GM13976 (cell line): ENCODE results near the gene AMDHD2.
"Not testable (repeated sequence)": the region's sequence is repeated elsewhere in the genome, so short reads cannot be mapped to it uniquely, and the experiment has no call there.

Source experiments
- DNase-seq: peaks from one replicate; pipeline ENCODE4 v3.0.0; 2012; ENCODE audit warnings: low spot score
- CTCF ChIP-seq: IDR thresholded peaks from 2 replicates; pipeline ENCODE4 v1.5.1; 2012; ENCODE audit warnings: borderline replicate concordance, mild to moderate bottlenecking; ENCODE audit not compliant: insufficient read depth; ENCODE audit errors: extremely low read depth, missing control alignments, control extremely low read depth
- in situ Hi-C: fragments of 300-500 bp; cut with MboI; formaldehyde crosslinking; loops from one replicate; pipeline ENCODE4 v1.12.0; 2022; ENCODE audit warnings: low sequenced_read_pairs, mixed read lengths, inconsistent platforms; ENCODE audit not compliant: unreplicated experiment

The AMDHD2 gene

GRCh38 chr16:2560798-2561133 lies 40.6 kb downstream of the AMDHD2 start:
- TF ChIP-seq CTCF, result peak; percentile 53
- DNase-seq, in situ Hi-C loops: not testable (repeated sequence)

GRCh38 chr16:2567506-2567905 lies 47.3 kb downstream of the AMDHD2 start:
- in situ Hi-C loops, DNase-seq: not testable (repeated sequence)

DNA sequence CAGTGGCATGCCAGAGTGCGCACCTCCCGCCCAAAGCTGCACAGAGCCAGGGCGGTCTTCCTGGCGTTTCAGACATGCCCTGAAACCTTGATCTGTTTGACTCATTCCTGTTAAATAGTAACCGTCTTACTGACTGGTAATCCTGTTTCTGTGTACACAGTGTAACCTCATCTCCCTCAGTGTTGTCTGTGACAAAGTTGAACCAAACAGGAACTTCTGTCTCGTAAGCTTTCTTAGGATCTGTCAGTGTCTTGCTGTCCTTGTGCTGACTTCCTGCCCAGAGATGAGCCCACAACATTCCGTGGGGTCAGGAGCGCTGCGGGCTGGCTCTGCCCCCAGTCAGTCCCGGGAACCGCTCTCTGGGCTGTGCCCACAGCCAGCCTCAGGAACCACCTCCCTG lies 48.4 kb downstream of the AMDHD2 start:
- in situ Hi-C loops, DNase-seq: not testable (repeated sequence)

- in situ Hi-C loops, DNase-seq: not testable (repeated sequence)
Measured at GRCh38 chr16:2572704-2573103, 52.5 kb downstream of the AMDHD2 start.

DNA sequence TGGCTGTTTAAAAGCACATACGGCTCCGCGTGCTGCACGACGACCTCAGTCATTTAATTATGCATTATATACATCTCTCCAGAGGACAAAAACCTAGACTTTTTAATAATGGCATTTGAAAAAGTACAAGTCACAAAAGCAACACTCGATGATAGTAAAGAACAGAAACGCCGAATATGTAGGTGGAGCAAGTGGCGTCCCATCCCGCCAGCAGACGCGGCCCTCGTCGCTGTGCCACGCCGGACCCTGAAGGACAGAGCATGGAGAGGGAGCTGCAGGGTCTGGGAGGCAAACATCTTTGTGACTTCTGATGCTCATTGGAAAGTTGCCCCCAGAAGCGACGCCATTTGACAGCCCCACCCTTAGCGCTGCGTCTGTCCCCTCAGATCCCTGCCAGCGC lies 55.7 kb downstream of the AMDHD2 start:
- DNase-seq, in situ Hi-C loops: not testable (repeated sequence)

GRCh38 chr16:2577044-2577443 lies 56.9 kb downstream of the AMDHD2 start:
- DNase-seq, in situ Hi-C loops: not testable (repeated sequence)

DNA sequence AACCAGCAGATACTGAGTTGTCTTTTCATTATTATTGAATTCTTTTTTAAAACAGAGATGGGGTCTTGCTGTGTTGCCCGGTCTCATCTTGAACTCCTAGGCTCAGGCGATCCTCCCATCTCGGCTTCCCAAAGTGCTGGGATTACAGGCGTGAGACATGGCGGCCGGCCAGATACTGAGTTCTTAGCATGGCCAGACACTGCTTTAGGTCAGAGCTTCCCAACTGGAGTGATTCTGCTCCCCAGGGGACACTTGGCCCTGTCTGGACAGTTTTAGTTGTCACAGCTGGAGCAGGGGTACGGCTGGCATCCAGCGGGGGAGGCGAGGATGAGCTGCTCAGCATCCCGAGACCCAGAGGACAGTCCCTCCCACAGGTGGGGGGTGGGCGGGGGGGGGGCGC lies 58.7 kb downstream of the AMDHD2 start:
- DNase-seq, in situ Hi-C loops: not testable (repeated sequence)

- not testable (repeated sequence) for DNase-seq
Measured at GRCh38 chr16:2580143-2580542, 60.0 kb downstream of the AMDHD2 start.

DNA sequence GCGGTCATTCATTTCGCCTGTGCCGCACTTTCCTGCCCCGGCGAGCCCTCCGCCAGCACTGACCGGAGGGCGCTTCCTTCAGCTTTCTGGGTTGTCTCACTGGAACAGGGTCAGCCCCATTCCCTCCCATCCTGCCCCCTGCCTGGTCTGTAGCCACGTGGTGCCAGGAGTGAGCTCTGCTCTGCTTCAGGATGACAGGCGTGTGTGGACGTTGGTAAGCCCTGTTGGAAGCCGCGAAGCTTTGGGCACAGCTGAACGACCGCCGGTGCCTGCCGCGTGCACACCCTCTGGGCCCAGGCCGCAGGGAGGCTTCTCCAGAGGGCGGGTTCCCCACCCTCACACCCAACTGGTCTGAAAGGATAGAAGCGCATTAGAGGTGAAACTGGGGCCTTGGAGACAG lies 60.6 kb downstream of the AMDHD2 start:
- DNase-seq, in situ Hi-C loops: not testable (repeated sequence)

More at GRCh38 chr16:2580143-2580542, 60.0 kb downstream of the AMDHD2 start:
- in situ Hi-C loops, result not testable (repeated sequence)
